Measurements from ENCODE around the gene OPRM1. TPM values are rescaled to one million over a fixed set of nuclear protein-coding genes. Genes with fewer than 3 reads are reported as not detected.
"Not testable (repeated sequence)": the region's sequence is repeated elsewhere in the genome, so short reads cannot be mapped to it uniquely, and the experiment has no call there.

The OPRM1 gene
- total RNA-seq, 1 donor from 2014 or later: not detected

GRCh38 chr6:154154389-154154967 lies 115.4 kb downstream of the OPRM1 start:
- peak; percentile 75 for DNase-seq

- no peak for DNase-seq
Observed at GRCh38 chr6:154156135-154156896, 117.3 kb downstream of the OPRM1 start.

- no peak for DNase-seq
Observed at GRCh38 chr6:154157082-154157481, 118.0 kb downstream of the OPRM1 start.

- DNase-seq: no peak
Observed at GRCh38 chr6:154157706-154158105, 118.7 kb downstream of the OPRM1 start.

- no peak for DNase-seq
Observed at GRCh38 chr6:154159126-154159525, 120.1 kb downstream of the OPRM1 start.

- DNase-seq: no peak
Observed at GRCh38 chr6:154161689-154162088, 122.6 kb downstream of the OPRM1 start.

- peak; percentile 61 for DNase-seq
Observed at GRCh38 chr6:154164397-154164796, 125.4 kb downstream of the OPRM1 start.

GRCh38 chr6:154165478-154165877 lies 126.4 kb downstream of the OPRM1 start:
- DNase-seq: no peak

- no peak for DNase-seq
Observed at GRCh38 chr6:154166140-154166539, 127.1 kb downstream of the OPRM1 start.

GRCh38 chr6:154167126-154167525 lies 128.1 kb downstream of the OPRM1 start:
- DNase-seq: no peak

GRCh38 chr6:154169193-154169847 lies 130.3 kb downstream of the OPRM1 start:
- no peak for DNase-seq

GRCh38 chr6:154170106-154170505 lies 131.1 kb downstream of the OPRM1 start:
- DNase-seq: no peak

GRCh38 chr6:154172393-154172792 lies 133.4 kb downstream of the OPRM1 start:
- not testable (repeated sequence) for DNase-seq

- no peak for DNase-seq
Observed at GRCh38 chr6:154179434-154179833, 140.4 kb downstream of the OPRM1 start.

GRCh38 chr6:154187203-154187602 lies 148.2 kb downstream of the OPRM1 start:
- no peak for DNase-seq

- no peak for DNase-seq
Observed at GRCh38 chr6:154187714-154188113, 148.7 kb downstream of the OPRM1 start.

- DNase-seq: no peak
Observed at GRCh38 chr6:154196333-154196885, 157.4 kb downstream of the OPRM1 start.

GRCh38 chr6:154197196-154197860 lies 158.3 kb downstream of the OPRM1 start:
- DNase-seq: peak; percentile 33

GRCh38 chr6:154201688-154202087 lies 162.6 kb downstream of the OPRM1 start:
- not testable (repeated sequence) for DNase-seq

- DNase-seq: no peak
Observed at GRCh38 chr6:154202339-154202738, 163.3 kb downstream of the OPRM1 start.

- DNase-seq: no peak
Observed at GRCh38 chr6:154202958-154203357, 163.9 kb downstream of the OPRM1 start.

GRCh38 chr6:154206141-154206540 lies 167.1 kb downstream of the OPRM1 start:
- no peak for DNase-seq

GRCh38 chr6:154206996-154207395 lies 168.0 kb downstream of the OPRM1 start:
- no peak for DNase-seq

All from skin of body (tissue), 2 donors.